Measurements from ENCODE around the gene RNF227.
"Not testable (repeated sequence)": the region's sequence is repeated elsewhere in the genome, so short reads cannot be mapped to it uniquely, and the experiment has no call there.

RNF227 gene

GRCh38 chr17:7915611-7916384 lies at the start of gene RNF227:
Gene RNF227, minus strand, starts transcription at chr17:7916289. Its CDS starts 94 bp downstream, at chr17:7916195.
- peak within 1 kb of the TSS; percentile 58 for H3K4me3 ChIP-seq (replicated peaks; ENCODE audit: low read depth, low read length)
- no peak for TF ChIP-seq CTCF (IDR thresholded peaks at IDR 0.05; ENCODE audit: low read depth, low read length, missing control alignments)
- peak; percentile 87 for DNase-seq (ENCODE audit: extremely low read depth, low read depth)

- DNase-seq (ENCODE audit: extremely low read depth, low read depth), result no peak
- no peak for TF ChIP-seq CTCF (IDR thresholded peaks at IDR 0.05; ENCODE audit: low read depth, low read length, missing control alignments)
- no peak overlapping the region for H3K4me3 ChIP-seq (replicated peaks; ENCODE audit: low read depth, low read length)
Measured at GRCh38 chr17:7961421-7961820, 45.3 kb upstream of the RNF227 start.

GRCh38 chr17:7959503-7960253 lies 43.6 kb upstream of the RNF227 start:
- TF ChIP-seq CTCF (IDR thresholded peaks at IDR 0.05; ENCODE audit: low read depth, low read length, missing control alignments), result no peak
- H3K4me3 ChIP-seq (replicated peaks; ENCODE audit: low read depth, low read length), result no peak overlapping the region
- DNase-seq (ENCODE audit: extremely low read depth, low read depth), result no peak

GRCh38 chr17:7956228-7956965 lies 40.3 kb upstream of the RNF227 start:
- no peak for DNase-seq (ENCODE audit: extremely low read depth, low read depth)
- H3K4me3 ChIP-seq (replicated peaks; ENCODE audit: low read depth, low read length), result no peak overlapping the region
- TF ChIP-seq CTCF (IDR thresholded peaks at IDR 0.05; ENCODE audit: low read depth, low read length, missing control alignments), result no peak

- H3K4me3 ChIP-seq (replicated peaks; ENCODE audit: low read depth, low read length), result no peak overlapping the region
- no peak for TF ChIP-seq CTCF (IDR thresholded peaks at IDR 0.05; ENCODE audit: low read depth, low read length, missing control alignments)
- no peak for DNase-seq (ENCODE audit: extremely low read depth, low read depth)
Measured at GRCh38 chr17:7955414-7956227, 39.5 kb upstream of the RNF227 start.

GRCh38 chr17:7953266-7953665 lies 37.2 kb upstream of the RNF227 start:
- not testable (repeated sequence) for DNase-seq (ENCODE audit: extremely low read depth, low read depth); H3K4me3 ChIP-seq (replicated peaks; ENCODE audit: low read depth, low read length)
